ENCODE data around the gene TBC1D5. TPM values are rescaled to one million over a fixed set of nuclear protein-coding genes. Genes with fewer than 3 reads are reported as not detected.

Gene TBC1D5
- total and polyA plus RNA-seq, 12 donors = 6.4 to 108 (median 70.7) TPM

- Histone ChIP-seq H3K4me3 (no peak overlapping the region), H3K36me3 (replicated peaks in 1 of 2) (no peaks in the 10 kb centered on the region), H3K27ac (no peak overlapping the region), H3K9me3 (replicated peaks in 1 of 3) (no peaks in the 10 kb centered on the region), H3K4me1 (replicated peaks in 1 of 2) (no peaks in the 10 kb centered on the region), H3K27me3 (no peaks in the 10 kb centered on the region)
- intact Hi-C loops (cut with DNase I) = no loop called here
- no peak for DNase-seq
- TF ChIP-seq POLR2A (IDR thresholded peaks at IDR 0.05) (no peak), CTCF (IDR thresholded peaks at IDR 0.05) (no peak)
- WGBS, 4 donors = 82 to 86% (median 84%) methylated on average over 9 of the region's 9 CpGs
Observed at GRCh38 chr3:17765819-17766472, 23.5 kb upstream of the TBC1D5 start.

GRCh38 chr3:17761563-17761962 lies 19.1 kb upstream of the TBC1D5 start:
- Histone ChIP-seq H3K9me3 (replicated peaks in 1 of 3) (no peaks in the 10 kb centered on the region), H3K4me1 (replicated peaks in 1 of 2) (no peaks in the 10 kb centered on the region), H3K36me3 (replicated peaks in 1 of 2) (no peaks in the 10 kb centered on the region), H3K4me3 (no peak overlapping the region), H3K27me3 (no peaks in the 10 kb centered on the region), H3K27ac (no peak overlapping the region)
- DNase-seq = no peak
- 89 to 94% (median 93%) methylated on average over 5 of the region's 5 CpGs for WGBS, 4 donors
- intact Hi-C loops (cut with DNase I) = no loop called here
- TF ChIP-seq POLR2A (IDR thresholded peaks at IDR 0.05) (no peak), CTCF (IDR thresholded peaks at IDR 0.05) (no peak)

- Histone ChIP-seq H3K27ac (no peak overlapping the region), H3K27me3 (no peaks in the 10 kb centered on the region), H3K9me3 (replicated peaks in 1 of 3) (no peaks in the 10 kb centered on the region), H3K36me3 (replicated peaks in 1 of 2) (no peaks in the 10 kb centered on the region), H3K4me3 (no peak overlapping the region), H3K4me1 (replicated peaks in 1 of 2) (no peaks in the 10 kb centered on the region)
- DNase-seq = no peak
- intact Hi-C loops (cut with DNase I) = no loop called here
- TF ChIP-seq CTCF (IDR thresholded peaks at IDR 0.05) (no peak), POLR2A (IDR thresholded peaks at IDR 0.05) (no peak)
- 64 to 71% (median 65%) methylated on average over 4 of the region's 4 CpGs for WGBS, 4 donors
Observed at GRCh38 chr3:17759901-17760300, 17.5 kb upstream of the TBC1D5 start.

- no peak overlapping the region for H3K4me3 ChIP-seq
- no peaks in the 10 kb centered on the region for H3K4me1 ChIP-seq (replicated peaks in 1 of 2)
- no peaks in the 10 kb centered on the region for H3K36me3 ChIP-seq (replicated peaks in 1 of 2)
- DNase-seq = no peak
- intact Hi-C loops (cut with DNase I) = no loop called here
- no peak overlapping the region for H3K27ac ChIP-seq
- TF ChIP-seq CTCF (IDR thresholded peaks at IDR 0.05) (no peak), POLR2A (IDR thresholded peaks at IDR 0.05) (no peak)
- H3K9me3 ChIP-seq (replicated peaks in 1 of 3) = no peaks in the 10 kb centered on the region
- H3K27me3 ChIP-seq = no peaks in the 10 kb centered on the region
- WGBS, 4 donors = 83 to 92% (median 88%) methylated on average over 1 of the region's 1 CpG
Observed at GRCh38 chr3:17755836-17756235, 13.4 kb upstream of the TBC1D5 start.
